Skeletal muscle tissue (tissue), 4 donors: ENCODE measurements around the gene CSNK1G1. TPM values are rescaled to one million over a fixed set of nuclear protein-coding genes. Genes with fewer than 3 reads are reported as not detected.

Experiments
- H3K27ac ChIP-seq: one replicate; pipeline ENCODE4 v1.7.0; 2013; ENCODE audit warnings: mild to moderate bottlenecking, low read depth, low read length, inconsistent platforms
- H3K27me3 ChIP-seq, 3 donors: one replicate each; pipeline ENCODE4 v1.7.0; 2013; ENCODE audit warnings: low read length in 3 of 3; ENCODE audit not compliant: control insufficient read depth in 3 of 3, insufficient read depth in 3 of 3
- H3K36me3 ChIP-seq, 3 donors: one replicate each; pipeline ENCODE4 v1.7.0; 2013; ENCODE audit warnings: low read length in 3 of 3; ENCODE audit not compliant: control insufficient read depth in 3 of 3, insufficient read depth in 3 of 3
- H3K4me1 ChIP-seq, 3 donors: one replicate each; pipeline ENCODE4 v1.7.0; 2013; ENCODE audit warnings: low read length in 3 of 3, mild to moderate bottlenecking in 3 of 3; ENCODE audit not compliant: control insufficient read depth in 3 of 3, insufficient read depth in 3 of 3
- H3K4me3 ChIP-seq, 3 donors: one replicate each; pipeline ENCODE4 v1.7.0; 2013; ENCODE audit warnings: low read length in 3 of 3
- H3K9ac ChIP-seq, 3 donors: one replicate each; pipeline ENCODE4 v1.7.0; 2013; ENCODE audit warnings: low read length in 3 of 3, mild to moderate bottlenecking in 3 of 3, moderate library complexity in 2 of 3, low read depth in 1 of 3
- H3K9me3 ChIP-seq, 3 donors: one replicate each; pipeline ENCODE4 v1.7.0; 2013; ENCODE audit warnings: low read length in 3 of 3; ENCODE audit not compliant: control insufficient read depth in 3 of 3
- total RNA-seq: library from RNA; depleted of rRNA; stranded (reverse); fragments of >200 nt; gene quantifications from one replicate; pipeline ENCODE4 v1.2.3, GENCODE V29; 2014
- donor health status: Osteomylitis.

CSNK1G1 gene
- total RNA-seq, 1 donor from 2014 or later: 26.6 TPM

DNA sequence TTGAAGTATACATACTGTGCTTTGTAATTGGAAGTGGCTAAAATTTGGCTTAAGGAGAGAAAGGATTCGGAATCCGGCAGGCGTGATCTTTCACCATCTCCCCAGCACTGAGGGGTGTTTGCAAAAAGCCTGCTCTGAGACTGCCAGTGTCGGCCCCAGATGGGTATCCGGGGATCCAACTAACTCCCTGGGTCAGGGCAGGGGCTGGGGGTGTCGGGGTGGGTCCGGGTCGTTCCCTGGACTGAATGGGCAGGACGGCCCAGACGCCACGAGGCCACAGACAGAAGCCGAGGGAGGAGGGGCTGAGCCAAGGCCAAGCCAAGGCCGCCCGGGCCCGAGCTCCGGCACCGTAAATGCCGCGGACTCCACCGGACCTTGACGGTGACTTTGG, 193.5 kb downstream of the CSNK1G1 start:
- peaks cover 28 to 32% (median 31%) of the 10 kb centered on the region in 3 donors for H3K36me3 ChIP-seq
- no peaks in the 10 kb centered on the region for H3K27me3 ChIP-seq
- H3K4me3 ChIP-seq: peak overlapping the region; percentile 93 to 97 (median 94)
- H3K27ac ChIP-seq: peak overlapping the region; percentile 82
- H3K9ac ChIP-seq: peak overlapping the region; percentile 82 to 93 (median 92)
- H3K4me1 ChIP-seq: peaks cover 21 to 33% (median 22%) of the 10 kb centered on the region in 3 donors
- no peaks in the 10 kb centered on the region for H3K9me3 ChIP-seq

DNA sequence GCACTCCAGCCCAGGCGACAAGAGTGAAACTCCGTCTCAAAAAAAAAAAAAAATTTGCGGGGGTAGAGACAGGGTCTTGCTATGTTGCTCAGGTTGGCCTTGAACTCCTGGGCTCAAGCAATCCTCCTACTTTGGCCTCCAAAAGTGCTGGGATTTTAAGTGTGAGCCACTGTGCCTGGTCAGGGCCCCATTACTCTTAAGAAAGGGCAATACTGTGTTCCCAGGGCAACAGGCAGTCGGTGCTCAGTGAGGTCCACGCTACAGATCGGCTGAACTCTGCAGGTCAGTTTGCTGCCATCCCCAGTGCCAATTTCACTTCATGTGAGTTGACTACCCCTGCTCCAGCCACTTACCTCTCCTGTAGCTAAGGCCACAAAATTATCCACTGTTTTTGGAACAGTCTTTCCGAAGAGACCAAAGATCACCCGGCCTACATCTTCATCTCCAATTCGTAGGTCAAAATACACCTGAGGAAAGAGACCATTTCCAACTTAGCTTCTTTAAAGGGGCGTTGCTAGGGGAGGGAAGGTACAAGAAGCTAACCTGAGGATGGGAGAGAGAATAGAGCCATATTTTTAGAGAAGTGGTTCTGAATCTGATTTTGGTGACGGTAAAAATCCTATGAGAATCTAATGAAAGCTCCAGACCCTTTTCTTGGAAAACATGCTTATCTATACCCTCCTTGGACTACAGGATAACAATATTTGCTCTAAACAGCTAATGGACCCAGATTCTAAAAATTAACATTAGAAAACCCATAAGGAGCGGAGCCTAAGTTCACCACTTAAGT, 194.1 kb downstream of the CSNK1G1 start:
- Histone ChIP-seq H3K27me3 (no peaks in the 10 kb centered on the region), H3K9me3 (no peaks in the 10 kb centered on the region), H3K36me3 (peaks cover 33 to 38% (median 36%) of the 10 kb centered on the region in 3 donors), H3K9ac (peak overlapping the region; percentile 82 to 93 (median 92)), H3K4me3 (peak overlapping the region; percentile 93 to 97 (median 94)), H3K27ac (peak overlapping the region; percentile 82), H3K4me1 (peaks cover 21 to 33% (median 22%) of the 10 kb centered on the region in 3 donors)

DNA sequence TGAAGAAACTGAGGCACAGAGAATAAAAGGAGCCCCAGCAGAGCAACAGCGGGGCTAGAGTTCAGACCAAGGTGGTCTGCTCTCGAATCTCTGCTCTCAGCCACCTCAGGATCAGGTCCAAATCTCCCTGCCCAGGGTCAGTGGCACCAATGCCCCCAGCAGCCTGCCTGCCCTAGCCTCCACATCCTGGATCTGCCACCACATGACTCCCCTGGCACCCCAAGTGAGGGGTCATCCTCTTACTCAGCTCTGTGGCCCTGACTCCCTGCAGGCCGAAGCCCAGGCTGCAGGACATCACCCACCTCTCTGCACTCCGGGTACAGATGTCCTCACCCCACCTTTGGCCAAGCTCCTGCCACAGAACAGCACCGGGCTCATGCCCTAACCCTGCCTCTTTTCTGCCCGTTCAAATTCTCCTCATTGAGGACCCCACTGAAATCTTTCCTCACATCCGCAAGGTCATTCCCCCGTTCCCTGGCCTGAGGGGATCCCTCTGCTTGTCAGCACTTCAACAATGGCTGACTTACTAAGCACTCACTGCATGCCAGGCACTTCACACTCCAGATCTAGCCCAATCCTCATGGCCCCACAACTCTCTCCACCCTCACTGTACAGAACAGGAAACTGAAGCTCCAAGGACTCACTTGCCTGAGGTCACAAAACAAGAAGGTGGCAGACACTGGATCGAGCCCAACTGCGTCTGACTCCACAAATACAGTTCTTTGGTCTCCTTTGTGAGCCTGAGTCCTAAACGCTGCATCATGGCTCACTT, 197.4 kb downstream of the CSNK1G1 start:
- Histone ChIP-seq H3K9me3 (no peaks in the 10 kb centered on the region), H3K36me3 (peaks cover 52 to 57% (median 56%) of the 10 kb centered on the region in 3 donors), H3K9ac (peak overlapping the region in 1 of 3 donors; percentile 20), H3K4me3 (no peak overlapping the region), H3K27me3 (no peaks in the 10 kb centered on the region), H3K4me1 (peaks cover 13 to 30% (median 18%) of the 10 kb centered on the region in 3 donors), H3K27ac (no peak overlapping the region)

DNA sequence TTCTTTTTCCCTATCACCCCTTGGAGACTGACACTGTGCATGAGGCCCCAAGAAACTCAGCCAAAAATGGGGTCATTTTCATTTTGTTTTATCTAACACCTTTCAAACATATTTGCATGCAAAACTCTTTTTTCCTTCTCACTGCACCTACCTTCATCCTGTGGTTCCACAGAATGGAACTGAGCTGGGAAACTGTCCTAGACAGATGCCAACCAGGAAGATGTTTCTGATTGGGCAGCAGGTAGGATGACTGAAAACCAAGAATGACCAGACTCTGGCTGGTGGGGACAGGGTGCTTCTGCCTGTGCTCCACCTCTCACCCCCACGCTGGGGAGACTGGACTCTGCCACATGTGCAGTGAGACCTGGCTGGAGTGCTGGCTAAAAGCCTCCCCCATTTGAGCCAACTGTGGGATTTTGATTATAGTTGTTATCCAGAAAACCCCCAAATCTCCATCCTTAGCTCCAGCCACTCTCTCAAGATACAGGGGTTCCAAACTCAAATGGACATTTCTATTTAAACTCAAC, 198.3 kb downstream of the CSNK1G1 start:
- Histone ChIP-seq H3K27ac (no peak overlapping the region), H3K9ac (no peak overlapping the region), H3K36me3 (peaks cover 52 to 57% (median 56%) of the 10 kb centered on the region in 3 donors), H3K4me3 (no peak overlapping the region), H3K27me3 (peaks cover 0 to 5% (median 3%) of the 10 kb centered on the region in 3 donors), H3K4me1 (peaks cover 18 to 35% (median 23%) of the 10 kb centered on the region in 3 donors), H3K9me3 (no peaks in the 10 kb centered on the region)

DNA sequence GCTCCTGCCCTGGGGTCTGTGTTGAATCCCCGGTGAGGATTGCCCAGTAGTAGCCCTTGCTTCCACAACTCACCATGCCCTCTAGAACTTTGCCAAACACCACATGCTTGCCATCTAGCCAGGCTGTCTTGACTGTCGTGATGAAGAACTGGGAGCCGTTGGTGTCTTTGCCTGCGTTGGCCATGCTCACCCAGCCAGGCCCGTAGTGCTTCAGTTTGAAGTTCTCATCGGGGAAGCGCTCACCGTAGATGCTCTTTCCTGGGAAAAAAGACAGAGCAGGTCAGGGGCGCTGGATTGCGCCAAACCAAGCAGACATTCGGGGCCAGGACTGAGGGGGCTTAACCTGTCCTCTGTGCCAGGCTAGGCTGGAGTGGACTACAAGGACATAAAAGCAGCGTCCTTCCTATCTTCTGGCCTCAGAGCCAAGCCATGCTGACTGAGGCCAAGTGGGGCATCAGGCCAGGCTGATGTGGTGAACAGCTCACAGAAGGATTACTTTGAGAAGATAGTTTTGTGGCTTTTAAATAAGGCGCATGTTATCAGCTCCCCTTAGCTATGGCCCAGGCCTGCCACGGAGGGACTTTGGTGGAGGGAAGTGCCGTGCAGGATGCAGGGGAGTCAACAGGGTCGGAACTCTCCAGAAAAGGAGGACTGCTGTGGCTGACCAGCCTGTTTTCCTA, 199.2 kb downstream of the CSNK1G1 start:
- Histone ChIP-seq H3K4me3 (no peak overlapping the region), H3K9me3 (no peaks in the 10 kb centered on the region), H3K9ac (no peak overlapping the region), H3K27ac (no peak overlapping the region), H3K4me1 (peaks cover 17 to 37% (median 23%) of the 10 kb centered on the region in 3 donors), H3K36me3 (peaks cover 51 to 57% (median 55%) of the 10 kb centered on the region in 3 donors), H3K27me3 (peaks cover 3 to 13% (median 12%) of the 10 kb centered on the region in 3 donors)

DNA sequence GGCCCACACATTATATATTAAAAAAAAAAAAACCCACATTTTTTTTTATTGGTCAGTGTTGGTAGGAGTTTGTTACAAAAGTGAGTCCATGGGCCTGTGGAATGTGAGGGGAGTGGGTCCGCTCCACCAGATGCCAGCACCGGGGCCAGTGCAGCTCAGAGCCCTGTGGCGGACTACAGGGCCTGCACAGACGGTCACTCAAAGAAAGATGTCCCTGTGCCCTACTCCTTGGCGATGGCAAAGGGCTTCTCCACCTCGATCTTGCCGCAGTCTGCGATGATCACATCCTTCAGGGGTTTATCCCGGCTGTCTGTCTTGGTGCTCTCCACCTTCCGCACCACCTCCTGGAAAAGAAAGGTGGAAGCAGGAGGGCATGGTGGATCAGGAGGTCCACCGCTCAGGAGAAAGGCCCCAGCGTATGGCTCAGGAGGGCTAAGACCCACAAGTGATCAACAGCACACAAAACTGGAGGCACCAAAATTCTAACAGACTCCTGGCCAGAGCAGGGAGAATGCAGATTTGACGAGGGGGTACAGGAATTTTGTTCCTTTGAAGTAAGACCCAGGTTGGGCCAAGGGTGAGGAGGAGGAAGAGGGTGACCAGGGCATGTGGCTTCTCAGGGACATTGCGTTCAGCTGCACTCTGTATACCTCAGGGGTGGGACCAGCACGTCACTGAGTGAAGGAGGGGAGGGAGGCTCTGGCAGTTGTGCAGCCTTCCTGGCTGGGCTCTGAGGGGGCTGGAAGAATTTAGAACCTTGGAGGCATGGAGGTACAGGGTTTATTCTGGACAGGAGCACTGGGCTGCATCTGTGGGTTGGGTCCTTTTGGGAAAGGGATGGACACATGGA, 199.9 kb downstream of the CSNK1G1 start:
- Histone ChIP-seq H3K4me3 (no peak overlapping the region), H3K9me3 (no peaks in the 10 kb centered on the region), H3K4me1 (peaks cover 18 to 36% (median 22%) of the 10 kb centered on the region in 3 donors), H3K27ac (no peak overlapping the region), H3K9ac (no peak overlapping the region), H3K27me3 (peaks cover 3 to 18% (median 15%) of the 10 kb centered on the region in 3 donors), H3K36me3 (peaks cover 49 to 57% (median 53%) of the 10 kb centered on the region in 3 donors)

DNA sequence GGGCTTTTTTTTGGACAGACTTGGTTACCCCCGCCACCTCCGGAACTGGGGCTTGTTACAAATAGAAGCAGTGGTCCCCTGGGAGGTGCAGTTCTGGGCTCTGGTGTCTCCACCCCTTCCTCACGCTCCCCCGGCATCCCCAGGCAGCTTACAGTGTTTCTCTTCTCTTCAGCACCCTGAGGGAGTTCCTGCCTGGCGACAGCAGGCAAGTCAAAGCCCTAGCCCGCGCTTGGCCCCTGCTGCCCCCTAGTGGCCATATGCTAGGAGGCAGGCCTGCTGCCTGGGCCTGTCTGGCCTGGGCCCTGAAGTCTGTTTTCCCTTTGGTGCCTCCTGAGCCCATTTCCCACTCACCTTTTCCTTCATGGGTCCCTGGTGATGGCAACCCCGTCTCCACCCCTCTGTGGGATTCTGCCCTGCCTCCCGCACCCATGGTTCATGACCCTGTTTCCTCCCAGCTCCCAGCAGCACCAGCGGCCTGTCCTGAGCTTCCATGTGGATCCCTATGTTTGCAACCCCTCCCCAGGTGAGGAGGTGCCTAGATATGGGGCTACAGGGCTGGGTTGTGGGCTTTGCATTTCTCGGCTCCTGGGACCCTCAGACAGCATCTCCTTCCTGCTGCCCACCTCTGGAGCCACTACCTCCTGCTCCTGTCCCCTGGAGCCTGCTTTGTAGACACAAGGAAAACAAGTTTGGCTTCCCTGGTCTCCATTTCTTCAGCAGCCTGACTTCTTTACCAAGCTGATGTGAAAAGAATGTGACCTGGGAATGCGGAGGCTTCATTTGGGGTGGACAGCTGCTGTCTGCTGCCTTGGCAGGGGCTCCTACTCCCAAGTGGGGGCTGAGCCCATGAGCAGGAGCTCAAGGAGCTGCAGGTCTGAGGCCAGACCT, 202.2 kb downstream of the CSNK1G1 start:
- peaks cover 16 to 32% (median 23%) of the 10 kb centered on the region in 3 donors for H3K4me1 ChIP-seq
- no peak overlapping the region for H3K27ac ChIP-seq
- peak overlapping the region; percentile 32 to 68 (median 45) for H3K9ac ChIP-seq
- no peak overlapping the region for H3K4me3 ChIP-seq
- H3K27me3 ChIP-seq: peaks cover 3 to 20% (median 15%) of the 10 kb centered on the region in 3 donors
- H3K9me3 ChIP-seq: no peaks in the 10 kb centered on the region
- peaks cover 37 to 39% (median 37%) of the 10 kb centered on the region in 3 donors for H3K36me3 ChIP-seq

DNA sequence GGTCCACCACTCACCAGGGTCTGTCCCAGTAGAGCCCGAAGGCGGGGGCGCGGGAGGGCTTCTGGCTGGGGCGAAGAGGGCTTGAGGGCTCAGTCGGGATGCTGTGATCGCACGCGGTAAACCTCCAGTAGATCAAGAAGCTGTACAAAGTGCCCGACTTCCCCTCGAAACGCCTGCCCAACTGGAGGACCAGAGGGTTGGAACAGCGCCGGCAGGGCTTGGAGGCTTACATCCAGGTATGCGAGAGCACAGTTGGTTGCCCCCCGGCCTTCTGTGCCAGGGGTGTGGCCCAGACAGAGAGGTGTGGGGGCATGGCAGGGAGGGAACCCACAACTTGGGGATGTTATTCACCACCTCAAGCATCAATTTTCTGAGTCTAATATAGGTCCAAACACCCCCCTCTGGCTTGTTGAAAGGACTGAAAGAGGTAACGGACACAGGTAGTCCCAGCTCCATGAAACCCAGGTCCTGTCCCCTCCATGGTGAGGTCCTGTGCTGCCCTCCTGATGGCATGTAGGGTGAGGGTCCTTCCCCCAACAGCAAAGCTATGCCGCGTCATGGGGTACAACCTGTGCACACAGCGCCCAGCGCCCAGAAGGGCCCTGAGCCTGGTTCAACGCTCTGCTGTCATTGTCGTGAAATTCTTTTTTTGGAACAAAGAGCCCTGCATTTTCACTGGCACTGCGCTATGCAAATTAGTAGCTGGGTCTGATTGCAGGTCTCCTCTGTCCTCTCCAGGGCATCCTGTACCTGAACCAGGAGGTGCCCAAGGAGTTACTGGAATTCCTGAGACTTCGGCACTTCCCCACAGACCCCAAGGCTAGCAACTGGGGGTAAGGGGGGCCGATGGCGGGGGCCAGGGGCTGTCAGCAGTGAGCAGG, 203.2 kb downstream of the CSNK1G1 start:
- peaks cover 27 to 29% (median 27%) of the 10 kb centered on the region in 3 donors for H3K36me3 ChIP-seq
- H3K27me3 ChIP-seq: peaks cover 3 to 20% (median 15%) of the 10 kb centered on the region in 3 donors
- H3K4me1 ChIP-seq: peaks cover 16 to 32% (median 23%) of the 10 kb centered on the region in 3 donors
- no peak overlapping the region for H3K27ac ChIP-seq
- H3K4me3 ChIP-seq: peak overlapping the region in 1 of 3 donors; percentile 54
- H3K9ac ChIP-seq: no peak overlapping the region
- H3K9me3 ChIP-seq: no peaks in the 10 kb centered on the region
